GM18909 (cell line): Measurements from ENCODE around the gene NCKAP5.

Experiments
- ATAC-seq: cut with Tn5 transposase; IDR thresholded peaks from one replicate; pipeline ENCODE4 v1.9.1; 2021; ENCODE audit warnings: mild to moderate bottlenecking; ENCODE audit not compliant: unreplicated experiment, poor library complexity

The NCKAP5 gene

DNA sequence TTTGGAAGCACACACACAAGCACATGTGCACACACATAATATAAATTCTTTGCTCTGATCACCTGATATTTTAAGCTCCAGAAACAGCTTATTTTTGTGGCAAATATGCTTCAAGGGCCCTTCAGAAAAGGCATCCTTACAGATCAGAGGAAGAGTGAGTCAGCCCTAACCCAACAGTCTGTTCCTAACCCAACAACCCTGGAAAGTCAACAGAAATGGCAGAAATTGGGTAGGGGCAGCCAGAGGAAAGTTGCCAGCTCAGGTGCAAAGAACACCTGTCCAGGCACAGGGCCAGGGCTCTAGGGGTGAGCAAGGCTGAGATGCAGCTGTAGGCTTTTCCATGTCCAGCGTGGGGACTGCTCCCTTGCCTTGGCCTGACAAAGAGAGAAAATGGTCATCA, 6.4 kb upstream of the NCKAP5 start:
- no peak for ATAC-seq

DNA sequence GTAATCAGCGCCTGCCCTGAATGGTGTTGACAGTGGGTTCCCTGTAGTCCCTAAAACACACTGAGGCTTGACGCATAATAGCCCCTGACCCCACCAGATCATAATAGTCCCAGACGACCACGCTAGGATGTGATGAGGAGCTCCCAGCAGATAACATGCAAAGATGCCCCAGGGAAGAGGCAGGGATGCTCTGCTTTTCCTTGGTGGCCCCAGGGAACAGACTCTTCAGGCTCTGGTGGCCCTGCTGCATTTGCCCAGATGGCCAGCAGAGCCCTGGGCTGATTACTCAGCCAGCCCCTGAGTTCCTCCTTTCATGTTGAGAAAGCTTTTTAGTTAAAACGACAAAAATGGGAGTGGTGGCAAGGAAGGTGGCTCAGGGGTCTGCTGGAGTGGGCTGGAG, 5.9 kb upstream of the NCKAP5 start:
- no peak for ATAC-seq

DNA sequence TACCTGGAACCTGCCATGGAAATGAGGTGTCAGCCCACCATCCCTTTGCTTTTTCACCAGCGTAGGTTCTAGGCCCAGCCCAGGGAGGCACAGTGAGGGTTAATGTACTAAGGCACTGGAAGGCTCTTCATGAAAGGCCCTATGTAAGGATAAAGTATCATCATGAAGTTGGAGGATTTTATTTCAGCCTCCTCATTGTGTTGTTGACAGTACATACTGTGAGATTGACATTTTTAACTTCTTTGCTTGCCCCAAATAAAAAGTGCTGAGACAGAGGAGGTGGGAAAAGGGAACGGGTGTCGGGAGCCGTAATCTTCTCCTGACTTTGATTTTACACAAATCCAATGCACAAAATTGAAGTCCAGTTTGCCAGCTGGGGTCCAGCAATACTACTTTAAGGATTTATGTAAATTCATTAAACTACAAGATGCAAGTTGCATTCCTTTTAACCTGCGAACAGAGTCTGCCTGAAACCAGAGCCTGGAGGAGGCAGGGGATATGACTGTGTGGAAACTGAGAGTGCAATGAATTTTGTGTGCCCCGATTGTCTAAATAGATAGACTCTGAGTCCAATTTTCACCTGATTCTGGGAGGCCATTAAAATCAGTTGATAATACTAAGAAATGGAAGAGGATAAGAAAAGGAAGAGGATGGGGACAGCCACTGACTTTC, 5.4 kb upstream of the NCKAP5 start:
- no peak for ATAC-seq

DNA sequence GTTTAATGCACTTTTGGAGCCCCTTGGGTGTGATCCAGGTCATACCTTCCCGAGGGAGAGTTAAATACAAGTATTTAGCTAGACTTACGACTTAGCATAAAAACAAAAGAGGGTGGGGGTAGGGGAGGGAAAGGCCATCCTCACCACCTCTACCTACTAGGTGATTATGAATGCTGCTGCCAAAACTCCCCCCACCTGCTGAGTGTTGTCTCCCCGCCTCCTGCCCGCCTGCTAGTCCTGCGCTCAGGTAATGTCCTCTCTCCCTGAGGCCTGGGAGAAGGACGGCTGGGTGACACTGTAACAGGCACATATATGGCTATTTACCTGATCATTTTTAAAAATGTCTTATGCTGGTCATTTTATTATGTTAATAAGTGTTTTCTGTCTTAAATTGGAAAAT, 3.0 kb upstream of the NCKAP5 start:
- ATAC-seq, result no peak

DNA sequence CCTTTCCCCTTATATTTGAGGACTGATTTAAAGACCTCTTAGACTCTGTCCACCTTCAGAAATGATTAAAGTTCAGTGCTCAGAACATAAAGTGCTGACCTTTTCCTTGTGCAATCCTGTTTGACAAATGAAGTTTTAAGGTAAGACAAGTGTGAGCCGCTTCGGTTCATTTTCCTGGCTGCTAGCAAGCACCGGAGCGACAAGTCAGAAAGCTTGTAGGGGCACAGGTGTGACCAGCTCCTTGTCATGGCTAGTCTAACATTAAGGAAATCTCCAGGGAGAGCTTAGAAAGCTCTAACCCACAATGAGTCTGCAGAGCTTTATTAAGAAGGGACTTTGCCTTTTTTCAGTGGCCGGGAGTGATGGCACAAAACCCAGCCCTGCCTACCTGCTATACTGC, 2.3 kb upstream of the NCKAP5 start:
- no peak for ATAC-seq

DNA sequence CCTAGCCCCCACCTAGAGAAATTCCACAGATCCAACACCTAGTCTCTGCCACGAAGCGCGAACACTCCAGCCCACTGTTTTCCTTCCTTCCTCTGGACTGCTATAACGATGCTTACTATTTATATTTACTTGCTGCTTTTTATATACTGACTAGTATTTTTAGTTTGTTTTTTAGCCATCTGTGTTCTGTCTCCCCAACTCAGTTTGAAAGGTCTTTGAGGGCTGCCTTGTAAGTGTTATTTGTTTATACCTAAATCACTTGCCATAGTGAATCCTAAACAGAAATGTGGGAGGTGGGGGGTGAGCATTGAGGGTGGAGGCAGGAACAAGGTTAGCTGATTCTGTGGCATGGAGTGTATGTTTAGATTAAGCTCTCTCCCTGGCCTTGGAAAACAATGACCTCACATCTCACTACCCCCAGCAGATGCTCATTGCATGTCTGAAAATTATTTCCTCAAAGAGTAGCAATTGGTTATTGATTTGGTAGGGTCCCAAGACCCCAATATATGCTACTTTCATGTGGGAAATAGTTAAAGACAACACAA, 1.1 kb upstream of the NCKAP5 start:
- ATAC-seq, result no peak

- ATAC-seq, result no peak
Observed at GRCh38 chr2:133568598-133568997, 335 bp upstream of the NCKAP5 start.

DNA sequence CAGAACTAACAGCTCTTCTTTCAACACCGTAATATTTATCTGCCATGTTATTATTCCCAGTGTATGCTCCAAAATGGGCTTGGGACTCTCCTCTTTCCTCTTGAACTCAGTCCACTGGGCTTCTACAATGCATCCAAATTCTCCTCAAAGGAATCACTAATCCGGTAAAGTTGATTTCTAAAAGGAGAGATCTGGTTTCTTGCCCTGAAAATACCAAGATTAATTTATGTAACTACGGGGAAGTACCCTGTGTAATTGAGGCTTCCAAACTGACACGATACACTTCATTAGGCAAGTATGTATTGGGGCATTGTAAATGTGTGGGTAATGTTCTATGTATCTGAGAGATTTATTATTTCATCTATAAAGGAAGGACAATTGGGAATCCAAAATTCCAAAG, 5.7 kb downstream of the NCKAP5 start:
- ATAC-seq, result no peak

DNA sequence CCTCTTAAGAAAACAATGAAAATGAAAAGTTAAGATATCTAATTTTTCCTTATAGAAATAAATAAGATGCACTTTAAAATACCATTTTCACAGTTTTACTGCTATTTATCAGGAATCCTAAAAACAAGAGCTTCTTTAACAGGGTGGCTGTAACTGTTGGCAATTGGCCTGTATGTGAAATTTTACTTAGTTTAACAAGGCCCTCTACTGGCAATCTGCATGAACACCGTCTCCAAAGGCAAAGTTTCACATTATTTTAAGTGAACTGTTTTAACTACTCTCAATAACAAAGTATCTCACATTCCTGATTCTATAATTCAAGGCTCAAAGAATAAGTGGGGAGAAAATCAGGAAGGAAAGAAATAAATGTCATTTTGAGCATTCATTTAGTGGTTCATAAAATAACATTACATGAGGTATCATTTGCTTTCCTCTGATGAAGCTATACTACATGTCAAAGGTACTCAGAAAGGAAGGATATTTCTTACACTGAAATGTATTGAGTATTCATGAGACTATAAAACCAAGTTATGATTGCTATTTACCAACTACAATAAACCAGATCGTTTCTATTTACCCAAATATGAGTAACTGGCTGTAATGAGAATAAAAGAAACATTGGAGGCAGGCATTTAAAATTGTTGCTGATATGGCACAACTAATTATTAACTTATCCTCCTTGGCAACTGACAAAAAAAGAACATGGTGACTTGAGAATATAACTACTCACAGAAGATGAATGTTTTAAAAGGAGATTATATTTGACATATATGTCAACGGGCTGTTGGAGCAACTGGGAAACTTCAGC, 7.0 kb downstream of the NCKAP5 start:
- ATAC-seq, result peak; percentile 82

DNA sequence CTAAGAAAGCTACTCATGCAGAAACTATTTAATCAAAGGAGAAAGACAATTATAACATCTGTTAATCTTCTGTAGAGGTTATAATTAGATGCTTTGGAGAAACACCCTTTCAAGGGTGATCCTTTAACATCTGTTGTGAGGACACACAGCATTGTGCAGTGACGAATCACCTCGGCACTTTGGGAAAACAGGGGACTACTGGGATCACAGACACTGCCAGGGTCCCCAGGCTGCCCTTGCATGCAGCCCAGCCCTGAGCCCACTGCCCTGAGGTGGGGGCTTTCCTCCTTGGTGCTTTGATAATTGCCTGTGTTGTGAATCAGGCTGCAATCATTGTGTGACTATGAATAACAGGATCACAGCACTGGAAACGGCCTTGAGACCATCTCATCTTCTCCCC, 10.6 kb downstream of the NCKAP5 start:
- no peak for ATAC-seq

GRCh38 chr2:133553838-133554408, 14.3 kb downstream of the NCKAP5 start:
- ATAC-seq, result no peak

DNA sequence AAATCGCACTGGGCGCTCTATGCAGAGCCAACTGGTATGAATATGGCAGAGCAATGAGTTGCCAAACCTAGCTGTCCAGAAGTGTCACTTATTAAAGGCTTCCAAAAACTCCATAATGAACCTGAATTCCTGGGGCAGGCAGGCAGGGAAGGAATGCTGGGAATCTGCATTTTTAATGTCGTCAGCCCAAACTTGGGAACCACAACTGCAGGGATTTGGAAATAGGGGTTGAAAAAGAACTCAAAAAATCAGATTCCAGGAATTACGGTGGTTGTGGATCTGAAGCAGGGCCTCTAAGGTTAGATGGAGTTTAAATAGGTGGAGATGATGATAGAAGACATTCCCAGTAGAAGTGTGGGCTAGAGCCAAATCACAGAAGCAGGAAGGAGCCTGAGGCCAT, 15.0 kb downstream of the NCKAP5 start:
- ATAC-seq, result no peak

- no peak for ATAC-seq
Observed at GRCh38 chr2:133552821-133553220, 15.4 kb downstream of the NCKAP5 start.

GRCh38 chr2:133541797-133542196, 26.5 kb downstream of the NCKAP5 start:
- no peak for ATAC-seq

DNA sequence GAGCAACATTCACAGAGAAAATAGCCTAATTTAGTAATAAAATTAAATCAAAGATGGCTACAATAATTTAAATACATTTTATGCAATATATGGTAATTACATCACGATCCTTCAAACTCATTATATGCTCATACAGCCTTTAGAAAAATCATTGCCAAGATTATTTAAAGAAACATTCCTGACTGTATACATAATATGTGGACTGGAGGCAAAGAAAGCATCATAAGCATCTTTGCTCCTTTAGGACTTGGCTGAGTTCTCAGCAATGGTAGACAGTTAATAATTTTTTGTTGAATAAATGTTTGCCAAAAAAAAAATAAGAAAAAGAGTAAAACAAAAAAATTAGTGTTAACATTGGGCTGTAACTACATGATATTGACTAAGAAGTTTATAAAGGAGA, 26.9 kb downstream of the NCKAP5 start:
- no peak for ATAC-seq

DNA sequence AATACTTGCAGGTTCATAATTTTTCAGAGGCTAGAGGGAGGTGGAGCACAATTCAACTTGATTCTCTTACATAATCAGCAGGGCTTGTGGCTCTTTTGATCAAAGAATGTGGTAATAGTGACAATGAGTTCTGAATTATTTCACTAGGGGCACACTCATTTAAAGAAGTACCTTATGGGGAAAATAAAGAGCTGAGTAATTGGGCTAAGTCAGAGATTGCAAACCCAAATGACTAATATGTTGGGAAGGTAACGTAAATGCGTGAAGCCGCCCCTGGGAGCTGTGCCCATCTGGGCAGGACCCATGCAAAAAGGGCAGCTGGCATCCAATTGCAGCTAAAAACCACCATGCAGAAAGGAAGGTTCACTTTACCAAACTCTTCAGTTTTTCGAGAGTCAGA, 35.3 kb downstream of the NCKAP5 start:
- ATAC-seq, result no peak

- ATAC-seq, result no peak
Observed at GRCh38 chr2:133531382-133531781, 36.9 kb downstream of the NCKAP5 start.

- no peak for ATAC-seq
Observed at GRCh38 chr2:133530645-133531044, 37.6 kb downstream of the NCKAP5 start.

- no peak for ATAC-seq
Observed at GRCh38 chr2:133526530-133527300, 41.5 kb downstream of the NCKAP5 start.

DNA sequence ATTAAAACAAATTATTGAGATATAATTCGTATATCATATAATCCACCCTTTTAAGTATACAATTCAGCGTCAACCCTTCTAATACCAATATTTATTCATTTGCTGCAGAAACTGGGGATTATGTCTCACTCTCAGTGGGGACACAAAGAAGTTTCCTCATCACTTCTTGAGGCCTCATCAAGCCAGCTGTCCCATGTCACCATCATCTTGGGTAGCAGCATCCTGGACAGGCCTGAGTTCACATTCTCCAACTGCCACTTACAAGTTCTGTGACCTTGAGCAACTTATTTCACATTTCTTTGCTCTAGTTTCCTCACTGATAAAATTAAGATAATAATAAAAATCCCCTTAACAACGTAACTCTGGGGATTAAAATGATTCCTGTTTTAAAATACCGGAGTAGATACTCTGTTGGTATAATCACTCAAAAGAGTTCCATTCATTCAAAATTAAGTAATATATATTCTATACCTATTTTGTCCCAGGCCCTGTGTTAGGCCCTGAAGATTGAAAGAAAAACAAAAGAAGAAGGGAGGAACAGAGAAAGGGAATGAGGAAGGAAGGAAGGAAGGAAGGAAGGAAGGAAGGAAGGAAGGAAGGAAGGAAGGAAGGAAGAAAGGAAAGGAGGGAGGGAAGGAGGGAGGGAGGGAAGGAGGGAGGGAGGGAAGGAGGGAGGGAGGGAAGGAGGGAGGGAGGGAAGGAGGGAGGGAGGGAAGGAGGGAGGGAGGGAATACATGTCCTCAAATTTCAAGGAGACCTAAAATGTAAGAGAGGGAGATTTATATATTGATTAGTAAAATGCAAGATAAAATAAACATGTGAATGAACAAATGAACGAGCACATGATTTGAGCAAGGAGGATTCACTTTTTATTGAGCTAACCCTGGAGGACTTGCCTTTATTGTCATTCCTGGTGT, 42.4 kb downstream of the NCKAP5 start:
- no peak for ATAC-seq
